K562 (cell line): ENCODE data around the gene GMPR2. TPM values are rescaled to one million over a fixed set of nuclear protein-coding genes. Genes with fewer than 3 reads are reported as not detected.
A peak's percentile ranks its signal among the peaks of the same experiment; 100 is the strongest.

ENCODE experiments used
- CBX3 ChIP-seq, 2 experiments: IDR thresholded peaks; 1 replicate in 1 of 2; 2 replicates in 1 of 2; pipeline ENCODE4 v1.6.1; 2012; ENCODE audit warnings: inconsistent platforms in 2 of 2, low read length in 2 of 2, borderline replicate concordance in 1 of 2, control low read depth in 1 of 2
- FOXM1 ChIP-seq, 2 experiments: fragments of 450-650 bp in 1 of 2; sonication (generic) in 1 of 2; formaldehyde crosslinking in 1 of 2; IDR thresholded peaks; 2 replicates each; pipeline versions ENCODE4 v1.6.1 to v1.9.0; 2017 to 2022; ENCODE audit warnings: low read depth in 2 of 2, mild to moderate bottlenecking in 2 of 2, missing genetic modification reagents in 1 of 2, moderate library complexity in 1 of 2
- ILF3 ChIP-seq: fragments of 450-650 bp; IDR thresholded peaks from 2 replicates; pipeline ENCODE4 v1.6.1; 2018; ENCODE audit warnings: antibody characterized with exemption, mild to moderate bottlenecking, moderate library complexity, borderline replicate concordance
- ILK ChIP-seq: fragments of 450-650 bp; IDR thresholded peaks from 2 replicates; pipeline ENCODE4 v1.6.1; 2016; ENCODE audit warnings: missing genetic modification characterization, low read depth, mild to moderate bottlenecking, missing compliant biosample characterization, moderate library complexity, borderline replicate concordance
- LCOR ChIP-seq: sonication (generic); formaldehyde crosslinking; IDR thresholded peaks from 2 replicates; pipeline ENCODE4 v1.8.0; 2022; ENCODE audit warnings: mild to moderate bottlenecking, missing genetic modification reagents
- NBN ChIP-seq: fragments of 450-650 bp; IDR thresholded peaks from 2 replicates; pipeline ENCODE4 v1.6.1; 2016; ENCODE audit warnings: low read depth, mild to moderate bottlenecking
- NFIC ChIP-seq: fragments of 450-650 bp; IDR thresholded peaks from 2 replicates; pipeline ENCODE4 v1.6.1; 2017; ENCODE audit warnings: mild to moderate bottlenecking, inconsistent platforms
- RAD51 ChIP-seq: fragments of 450-650 bp; IDR thresholded peaks from 2 replicates; pipeline ENCODE4 v1.7.1; 2016; ENCODE audit warnings: low read depth, mild to moderate bottlenecking, borderline replicate concordance
- SIN3B ChIP-seq: fragments of 450-650 bp; IDR thresholded peaks from 2 replicates; pipeline ENCODE4 v1.6.1; 2017; ENCODE audit warnings: low read depth, mild to moderate bottlenecking, moderate library complexity
- SREBF2 ChIP-seq: sonication (generic); formaldehyde crosslinking; IDR thresholded peaks from 2 replicates; pipeline ENCODE4 v1.4.0; 2020; ENCODE audit warnings: mild to moderate bottlenecking, missing genetic modification reagents
- STAT5A ChIP-seq: IDR thresholded peaks from 2 replicates; pipeline ENCODE4 v1.6.1; 2012; ENCODE audit warnings: low read length, inconsistent platforms, borderline replicate concordance
- TAF7 ChIP-seq: fragments of 450-650 bp; IDR thresholded peaks from 2 replicates; pipeline ENCODE4 v1.6.1; 2016; ENCODE audit warnings: missing genetic modification characterization, missing compliant biosample characterization
- TAL1 ChIP-seq: fragments of 450-650 bp; IDR thresholded peaks from 2 replicates; pipeline ENCODE4 v1.6.1; 2016; ENCODE audit warnings: mild to moderate bottlenecking
- ZC3H8 ChIP-seq: fragments of 450-650 bp; IDR thresholded peaks from 2 replicates; pipeline ENCODE4 v1.6.1; 2017
- polyA plus RNA-seq, 8 experiments: library from polyadenylated mRNA; depleted of rRNA in 4 of 8; stranded (reverse) in 5 of 8; unstranded in 3 of 8; fragments of >200 nt; fragmentation: Nextera tagmentation in 2 of 8; fragmentation: Illumina TruSeq in 1 of 8; extraction: Ambion mirVana in 2 of 8; extraction: Trizol in 1 of 8; gene quantifications; 2 replicates each; pipeline versions ENCODE4 v1.2.1 to v1.2.3, GENCODE V29; 2011 to 2014; ENCODE audit warnings: inconsistent platforms in 1 of 8, missing spikeins in 1 of 8
- total RNA-seq, 7 experiments: library from RNA; depleted of rRNA in 6 of 7; stranded (reverse); fragments of >200 nt in 6 of 7; fragmentation: Illumina TruSeq in 2 of 7; extraction: Trizol in 2 of 7; gene quantifications; 2 replicates each; pipeline versions ENCODE4 v1.2.1 to v1.2.3, GENCODE V29; 2011 to 2021; ENCODE audit warnings: low replicate concordance in 1 of 7
- TF ChIP-seq, protein P1 (sequence below): sonication (generic); formaldehyde crosslinking; IDR thresholded peaks from 2 replicates; pipeline ENCODE4 v1.8.0; 2023; ENCODE audit warnings: mild to moderate bottlenecking, missing genetic modification reagents
- TF ChIP-seq, protein P2 (sequence below): sonication (generic); formaldehyde crosslinking; IDR thresholded peaks from 2 replicates; pipeline ENCODE4 v1.8.0; 2023; ENCODE audit warnings: missing genetic modification reagents, mild to moderate bottlenecking, borderline replicate concordance
- TF ChIP-seq, protein P3 (sequence below), 2 experiments: fragments of 450-650 bp in 1 of 2; sonication (generic) in 1 of 2; formaldehyde crosslinking; conservative IDR thresholded peaks; 2 replicates each; pipeline versions ENCODE4 v1.4.0 to v1.8.1; 2020 to 2022; ENCODE audit warnings: mild to moderate bottlenecking in 1 of 2, missing genetic modification reagents in 1 of 2

The GMPR2 gene
- total and polyA plus RNA-seq, 9 of the 15 experiments (the other 6 are each of a cell fraction or from before 2014, with no cell fraction given): 26.4 to 67.4 (median 36.3) TPM

DNA sequence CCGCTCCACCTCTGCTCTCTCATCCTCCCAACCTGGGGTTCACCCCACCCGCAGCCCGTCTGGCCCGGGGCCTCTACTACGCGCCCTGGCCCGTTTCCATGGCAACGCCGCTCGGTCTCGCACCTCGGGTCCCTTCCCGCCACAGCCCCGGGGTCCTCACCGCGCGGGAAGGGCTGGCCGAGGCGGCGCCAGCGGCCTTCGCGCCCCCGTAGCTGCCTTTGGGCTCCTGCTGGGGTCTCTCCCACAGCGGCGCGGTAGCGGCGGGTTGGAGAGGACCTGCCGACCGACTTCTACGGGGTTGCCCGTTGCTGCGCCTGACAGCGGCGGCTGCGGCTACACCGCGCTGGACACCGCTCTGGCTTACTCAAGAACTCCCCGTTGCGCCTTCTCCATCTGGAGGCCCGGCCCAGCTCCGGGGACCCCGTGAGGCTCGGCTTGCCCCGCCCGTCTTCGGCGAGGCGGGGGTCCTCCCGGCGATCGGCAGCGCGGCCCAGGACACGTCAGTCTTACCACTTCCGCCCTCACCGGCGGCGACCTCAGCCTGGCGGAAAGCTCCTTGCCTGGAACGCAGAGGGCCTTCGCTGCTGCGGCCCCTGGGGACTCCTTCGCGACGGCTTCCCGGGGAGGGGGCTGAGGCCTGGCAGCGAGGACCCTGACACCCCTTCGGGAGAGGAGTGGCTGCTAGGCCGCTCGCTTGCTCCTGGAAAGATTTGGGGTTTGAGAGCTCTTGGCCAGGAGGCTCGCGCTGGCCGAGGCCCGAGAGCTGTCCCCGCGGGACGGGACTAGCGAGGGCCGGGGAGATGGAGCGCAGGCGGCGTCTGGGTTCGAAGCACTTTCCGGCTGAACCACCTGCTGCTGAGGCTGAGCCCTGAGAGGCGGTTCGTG lies 37.3 kb upstream of the GMPR2 start, which contains the start of gene TM9SF1 (continued):
- TF ChIP-seq TAL1 (no peak), ILK (tag) (no peak), ILF3 (no peak), SIN3B (peak; percentile 69; the same call in 1 of the 2 replicates), ZC3H8 (no peak), TAF7 (tag) (no peak), SREBF2 (CRISPR knock-in tag) (no peak), LCOR (CRISPR knock-in tag) (no peak; the same call in 1 of the 2 replicates), RAD51 (no peak), STAT5A (no peak), FOXM1 (IDR thresholded peaks at IDR 0.05; ENCODE audit: low read depth) (no peak), FOXM1 (CRISPR knock-in tag; IDR thresholded peaks at IDR 0.05; ENCODE audit: low read depth) (no peak), NBN (0 out of 2 replicates have a peak, but pooled peaks have one; percentile 17), CBX3 (IDR thresholded peaks at IDR 0.05; ENCODE audit: borderline replicate concordance in 1 of 2, low read length in 2 of 2) (peak in 1 of 2 experiments; percentile 80; a peak in 1 of 3 replicates), NFIC (peak; percentile 12)
- TF ChIP-seq, protein P1, sequence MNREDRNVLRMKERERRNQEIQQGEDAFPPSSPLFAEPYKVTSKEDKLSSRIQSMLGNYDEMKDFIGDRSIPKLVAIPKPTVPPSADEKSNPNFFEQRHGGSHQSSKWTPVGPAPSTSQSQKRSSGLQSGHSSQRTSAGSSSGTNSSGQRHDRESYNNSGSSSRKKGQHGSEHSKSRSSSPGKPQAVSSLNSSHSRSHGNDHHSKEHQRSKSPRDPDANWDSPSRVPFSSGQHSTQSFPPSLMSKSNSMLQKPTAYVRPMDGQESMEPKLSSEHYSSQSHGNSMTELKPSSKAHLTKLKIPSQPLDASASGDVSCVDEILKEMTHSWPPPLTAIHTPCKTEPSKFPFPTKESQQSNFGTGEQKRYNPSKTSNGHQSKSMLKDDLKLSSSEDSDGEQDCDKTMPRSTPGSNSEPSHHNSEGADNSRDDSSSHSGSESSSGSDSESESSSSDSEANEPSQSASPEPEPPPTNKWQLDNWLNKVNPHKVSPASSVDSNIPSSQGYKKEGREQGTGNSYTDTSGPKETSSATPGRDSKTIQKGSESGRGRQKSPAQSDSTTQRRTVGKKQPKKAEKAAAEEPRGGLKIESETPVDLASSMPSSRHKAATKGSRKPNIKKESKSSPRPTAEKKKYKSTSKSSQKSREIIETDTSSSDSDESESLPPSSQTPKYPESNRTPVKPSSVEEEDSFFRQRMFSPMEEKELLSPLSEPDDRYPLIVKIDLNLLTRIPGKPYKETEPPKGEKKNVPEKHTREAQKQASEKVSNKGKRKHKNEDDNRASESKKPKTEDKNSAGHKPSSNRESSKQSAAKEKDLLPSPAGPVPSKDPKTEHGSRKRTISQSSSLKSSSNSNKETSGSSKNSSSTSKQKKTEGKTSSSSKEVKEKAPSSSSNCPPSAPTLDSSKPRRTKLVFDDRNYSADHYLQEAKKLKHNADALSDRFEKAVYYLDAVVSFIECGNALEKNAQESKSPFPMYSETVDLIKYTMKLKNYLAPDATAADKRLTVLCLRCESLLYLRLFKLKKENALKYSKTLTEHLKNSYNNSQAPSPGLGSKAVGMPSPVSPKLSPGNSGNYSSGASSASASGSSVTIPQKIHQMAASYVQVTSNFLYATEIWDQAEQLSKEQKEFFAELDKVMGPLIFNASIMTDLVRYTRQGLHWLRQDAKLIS (CRISPR knock-in tag): peak; percentile 50; the same call in 1 of the 2 replicates
- TF ChIP-seq, protein P2, sequence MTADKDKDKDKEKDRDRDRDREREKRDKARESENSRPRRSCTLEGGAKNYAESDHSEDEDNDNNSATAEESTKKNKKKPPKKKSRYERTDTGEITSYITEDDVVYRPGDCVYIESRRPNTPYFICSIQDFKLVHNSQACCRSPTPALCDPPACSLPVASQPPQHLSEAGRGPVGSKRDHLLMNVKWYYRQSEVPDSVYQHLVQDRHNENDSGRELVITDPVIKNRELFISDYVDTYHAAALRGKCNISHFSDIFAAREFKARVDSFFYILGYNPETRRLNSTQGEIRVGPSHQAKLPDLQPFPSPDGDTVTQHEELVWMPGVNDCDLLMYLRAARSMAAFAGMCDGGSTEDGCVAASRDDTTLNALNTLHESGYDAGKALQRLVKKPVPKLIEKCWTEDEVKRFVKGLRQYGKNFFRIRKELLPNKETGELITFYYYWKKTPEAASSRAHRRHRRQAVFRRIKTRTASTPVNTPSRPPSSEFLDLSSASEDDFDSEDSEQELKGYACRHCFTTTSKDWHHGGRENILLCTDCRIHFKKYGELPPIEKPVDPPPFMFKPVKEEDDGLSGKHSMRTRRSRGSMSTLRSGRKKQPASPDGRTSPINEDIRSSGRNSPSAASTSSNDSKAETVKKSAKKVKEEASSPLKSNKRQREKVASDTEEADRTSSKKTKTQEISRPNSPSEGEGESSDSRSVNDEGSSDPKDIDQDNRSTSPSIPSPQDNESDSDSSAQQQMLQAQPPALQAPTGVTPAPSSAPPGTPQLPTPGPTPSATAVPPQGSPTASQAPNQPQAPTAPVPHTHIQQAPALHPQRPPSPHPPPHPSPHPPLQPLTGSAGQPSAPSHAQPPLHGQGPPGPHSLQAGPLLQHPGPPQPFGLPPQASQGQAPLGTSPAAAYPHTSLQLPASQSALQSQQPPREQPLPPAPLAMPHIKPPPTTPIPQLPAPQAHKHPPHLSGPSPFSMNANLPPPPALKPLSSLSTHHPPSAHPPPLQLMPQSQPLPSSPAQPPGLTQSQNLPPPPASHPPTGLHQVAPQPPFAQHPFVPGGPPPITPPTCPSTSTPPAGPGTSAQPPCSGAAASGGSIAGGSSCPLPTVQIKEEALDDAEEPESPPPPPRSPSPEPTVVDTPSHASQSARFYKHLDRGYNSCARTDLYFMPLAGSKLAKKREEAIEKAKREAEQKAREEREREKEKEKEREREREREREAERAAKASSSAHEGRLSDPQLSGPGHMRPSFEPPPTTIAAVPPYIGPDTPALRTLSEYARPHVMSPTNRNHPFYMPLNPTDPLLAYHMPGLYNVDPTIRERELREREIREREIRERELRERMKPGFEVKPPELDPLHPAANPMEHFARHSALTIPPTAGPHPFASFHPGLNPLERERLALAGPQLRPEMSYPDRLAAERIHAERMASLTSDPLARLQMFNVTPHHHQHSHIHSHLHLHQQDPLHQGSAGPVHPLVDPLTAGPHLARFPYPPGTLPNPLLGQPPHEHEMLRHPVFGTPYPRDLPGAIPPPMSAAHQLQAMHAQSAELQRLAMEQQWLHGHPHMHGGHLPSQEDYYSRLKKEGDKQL (CRISPR knock-in tag): 0 out of 2 replicates have a peak, but pooled peaks have one; percentile 43
- TF ChIP-seq, protein P3, sequence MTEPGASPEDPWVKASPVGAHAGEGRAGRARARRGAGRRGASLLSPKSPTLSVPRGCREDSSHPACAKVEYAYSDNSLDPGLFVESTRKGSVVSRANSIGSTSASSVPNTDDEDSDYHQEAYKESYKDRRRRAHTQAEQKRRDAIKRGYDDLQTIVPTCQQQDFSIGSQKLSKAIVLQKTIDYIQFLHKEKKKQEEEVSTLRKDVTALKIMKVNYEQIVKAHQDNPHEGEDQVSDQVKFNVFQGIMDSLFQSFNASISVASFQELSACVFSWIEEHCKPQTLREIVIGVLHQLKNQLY (CRISPR knock-in tag; conservative IDR thresholded peaks at IDR 0.05): no peak
